ENCODE measurements around the gene LCP1. TPM values are rescaled to one million over a fixed set of nuclear protein-coding genes. Genes with fewer than 3 reads are reported as not detected.

Gene LCP1
- total RNA-seq, 1 donor from 2014 or later, result 1.2 TPM

GRCh38 chr13:46185634-46186033 lies 3.7 kb upstream of the LCP1 start:
- H3K4me3 Mint-ChIP-seq (ENCODE audit: unreplicated experiment), result no peak overlapping the region
- H3K27ac Mint-ChIP-seq (ENCODE audit: unreplicated experiment), result no peak overlapping the region

GRCh38 chr13:46184277-46184699 lies 2.3 kb upstream of the LCP1 start:
- H3K27me3 Mint-ChIP-seq (ENCODE audit: low read depth), result no peaks in the 10 kb centered on the region
- H3K9me3 Mint-ChIP-seq (ENCODE audit: low read depth), result no peaks in the 10 kb centered on the region
- TF ChIP-seq CTCF (IDR thresholded peaks at IDR 0.05), result peak; percentile 59

More at GRCh38 chr13:46185634-46186033, 3.7 kb upstream of the LCP1 start:
- Mint-ChIP-seq H3K27me3 (ENCODE audit: low read depth) (no peaks in the 10 kb centered on the region), H3K36me3 (ENCODE audit: low read depth) (no peaks in the 10 kb centered on the region), H3K4me1 (ENCODE audit: low read depth) (no peaks in the 10 kb centered on the region), H3K9me3 (ENCODE audit: low read depth) (no peaks in the 10 kb centered on the region)
- DNase-seq (ENCODE audit: low spot score), result no peak
- no peak for TF ChIP-seq CTCF (IDR thresholded peaks at IDR 0.05)

GRCh38 chr13:46183018-46183946 lies 1.3 kb upstream of the LCP1 start:
- no peak for DNase-seq (ENCODE audit: low spot score)
- no peak for TF ChIP-seq CTCF (IDR thresholded peaks at IDR 0.05)
- Mint-ChIP-seq H3K36me3 (ENCODE audit: low read depth) (no peaks in the 10 kb centered on the region), H3K27me3 (ENCODE audit: low read depth) (no peaks in the 10 kb centered on the region), H3K27ac (ENCODE audit: unreplicated experiment) (no peak overlapping the region), H3K4me3 (ENCODE audit: unreplicated experiment) (no peak overlapping the region), H3K4me1 (ENCODE audit: low read depth) (no peaks in the 10 kb centered on the region), H3K9me3 (ENCODE audit: low read depth) (no peaks in the 10 kb centered on the region)

More at GRCh38 chr13:46184277-46184699, 2.3 kb upstream of the LCP1 start:
- H3K27ac Mint-ChIP-seq (ENCODE audit: unreplicated experiment), result no peak overlapping the region
- no peak for DNase-seq (ENCODE audit: low spot score)
- no peaks in the 10 kb centered on the region for H3K36me3 Mint-ChIP-seq (ENCODE audit: low read depth)
- H3K4me3 Mint-ChIP-seq (ENCODE audit: unreplicated experiment), result no peak overlapping the region
- H3K4me1 Mint-ChIP-seq (ENCODE audit: low read depth), result no peaks in the 10 kb centered on the region

GRCh38 chr13:46182491-46182877 lies 507 bp upstream of the LCP1 start:
- H3K9me3 Mint-ChIP-seq (ENCODE audit: low read depth), result no peaks in the 10 kb centered on the region
- H3K27ac Mint-ChIP-seq (ENCODE audit: unreplicated experiment), result no peak overlapping the region
- no peak for TF ChIP-seq CTCF (IDR thresholded peaks at IDR 0.05)
- no peaks in the 10 kb centered on the region for H3K27me3 Mint-ChIP-seq (ENCODE audit: low read depth)
- no peaks in the 10 kb centered on the region for H3K36me3 Mint-ChIP-seq (ENCODE audit: low read depth)
- no peaks in the 10 kb centered on the region for H3K4me1 Mint-ChIP-seq (ENCODE audit: low read depth)
- no peak for DNase-seq (ENCODE audit: low spot score)
- H3K4me3 Mint-ChIP-seq (ENCODE audit: unreplicated experiment), result no peak overlapping the region

- no peaks in the 10 kb centered on the region for H3K9me3 Mint-ChIP-seq (ENCODE audit: low read depth)
- no peak overlapping the region for H3K27ac Mint-ChIP-seq (ENCODE audit: unreplicated experiment)
- no peak for DNase-seq (ENCODE audit: low spot score)
- no peaks in the 10 kb centered on the region for H3K4me1 Mint-ChIP-seq (ENCODE audit: low read depth)
- H3K4me3 Mint-ChIP-seq (ENCODE audit: unreplicated experiment), result no peak overlapping the region
- H3K27me3 Mint-ChIP-seq (ENCODE audit: low read depth), result no peaks in the 10 kb centered on the region
- no peaks in the 10 kb centered on the region for H3K36me3 Mint-ChIP-seq (ENCODE audit: low read depth)
- TF ChIP-seq CTCF (IDR thresholded peaks at IDR 0.05), result no peak
Observed at GRCh38 chr13:46181377-46181839, 569 bp downstream of the LCP1 start.
